HG03469 (cell line): ENCODE data around the gene NSUN2.

Experiments used
- ATAC-seq: cut with Tn5 transposase; IDR thresholded peaks from one replicate; pipeline ENCODE4 v1.9.1; 2021; ENCODE audit warnings: mild to moderate bottlenecking, moderate library complexity, moderate number of reproducible peaks; ENCODE audit not compliant: unreplicated experiment

NSUN2 gene

DNA sequence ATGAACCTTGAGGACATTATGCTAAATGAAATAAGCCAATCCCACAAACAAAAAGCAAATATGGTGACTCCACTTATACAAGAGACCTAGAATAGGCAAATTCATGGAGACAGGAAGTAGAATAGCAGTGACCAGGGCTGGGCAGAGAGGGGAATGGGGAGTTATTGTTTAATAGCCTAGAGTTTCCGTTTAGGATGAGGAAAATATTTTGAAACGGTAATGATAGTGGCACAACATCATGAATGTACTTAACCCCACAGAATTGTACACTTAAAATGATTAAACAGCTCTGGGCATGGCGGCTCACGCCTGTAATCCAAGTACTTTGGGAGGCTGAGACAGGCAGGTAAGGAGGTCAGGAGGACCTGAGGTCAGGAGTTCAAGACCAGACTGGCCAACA is 65.8 kb downstream of the NSUN2 start:
- ATAC-seq = no peak

GRCh38 chr5:6565492-6565891 is 67.4 kb downstream of the NSUN2 start:
- ATAC-seq = no peak

GRCh38 chr5:6557807-6558575 is 74.9 kb downstream of the NSUN2 start:
- ATAC-seq = no peak

- no peak for ATAC-seq
Measured at GRCh38 chr5:6556802-6557102, 76.1 kb downstream of the NSUN2 start.

GRCh38 chr5:6556089-6556801 is 76.6 kb downstream of the NSUN2 start:
- ATAC-seq = no peak

- no peak for ATAC-seq
Measured at GRCh38 chr5:6554812-6555211, 78.0 kb downstream of the NSUN2 start.

DNA sequence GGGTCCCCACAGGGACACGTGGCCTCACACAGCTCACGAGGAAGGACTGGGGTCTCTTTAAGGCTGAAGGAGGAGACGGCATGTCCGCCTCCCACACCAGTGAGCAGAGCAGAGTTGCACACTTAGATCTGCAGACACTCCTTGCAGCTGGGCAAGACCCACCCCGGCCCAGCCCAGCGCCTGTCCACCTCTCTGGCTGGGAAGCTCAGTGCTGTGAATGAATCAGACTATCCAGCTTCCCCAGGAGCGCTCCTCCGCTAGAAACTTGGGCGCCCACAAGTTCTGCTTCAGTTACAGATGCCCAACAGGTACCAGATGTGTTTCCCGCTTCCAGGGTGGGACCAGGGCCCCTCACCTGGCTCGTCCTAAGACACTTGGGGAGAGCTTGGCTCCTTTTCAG is 78.9 kb downstream of the NSUN2 start:
- no peak for ATAC-seq

GRCh38 chr5:6552612-6553011 is 80.2 kb downstream of the NSUN2 start:
- no peak for ATAC-seq

GRCh38 chr5:6551955-6552313 is 80.9 kb downstream of the NSUN2 start:
- ATAC-seq = no peak

- ATAC-seq = no peak
Measured at GRCh38 chr5:6551287-6551954, 81.4 kb downstream of the NSUN2 start.

- ATAC-seq = no peak
Measured at GRCh38 chr5:6550628-6551027, 82.2 kb downstream of the NSUN2 start.
